ENCODE data around the gene TMEM144.

The TMEM144 gene

GRCh38 chr4:158176108-158176507 is 34.2 kb upstream of the TMEM144 start:
- no peaks in the 10 kb centered on the region for H3K9me3 Mint-ChIP-seq
- H3K4me1 Mint-ChIP-seq (ENCODE audit: low read depth) = no peaks in the 10 kb centered on the region
- peaks cover 23% of the 10 kb centered on the region for H3K27me3 Mint-ChIP-seq (ENCODE audit: low read depth)
- no peak overlapping the region for H3K4me3 Mint-ChIP-seq
- no peak for DNase-seq (ENCODE audit: low spot score)
- no peaks in the 10 kb centered on the region for H3K36me3 Mint-ChIP-seq (ENCODE audit: low read depth)
- no peak overlapping the region for H3K27ac Mint-ChIP-seq

DNA sequence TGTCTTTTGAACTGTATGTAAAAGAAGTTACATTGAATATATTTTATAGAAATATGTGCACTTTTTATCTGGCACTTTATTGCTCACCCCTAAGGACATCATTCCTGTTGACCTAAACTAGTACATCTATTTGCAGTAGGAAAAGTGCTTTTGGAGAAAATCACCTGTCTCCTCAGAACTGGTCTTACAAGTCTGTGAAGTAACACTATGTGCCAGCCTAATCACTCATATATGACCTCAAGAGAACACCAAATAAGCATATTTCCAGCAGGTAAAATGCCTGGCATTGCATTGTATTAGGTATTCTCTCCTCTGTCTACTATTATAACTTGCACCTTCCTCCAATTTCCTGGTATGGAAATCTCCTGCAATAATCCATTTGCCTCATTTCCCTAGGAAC is 33.5 kb upstream of the TMEM144 start:
- H3K27me3 Mint-ChIP-seq (ENCODE audit: low read depth) = peaks cover 18% of the 10 kb centered on the region
- no peaks in the 10 kb centered on the region for H3K36me3 Mint-ChIP-seq (ENCODE audit: low read depth)
- no peak for DNase-seq (ENCODE audit: low spot score)
- no peak overlapping the region for H3K4me3 Mint-ChIP-seq
- H3K27ac Mint-ChIP-seq = no peak overlapping the region
- H3K9me3 Mint-ChIP-seq = no peaks in the 10 kb centered on the region
- H3K4me1 Mint-ChIP-seq (ENCODE audit: low read depth) = no peaks in the 10 kb centered on the region

DNA sequence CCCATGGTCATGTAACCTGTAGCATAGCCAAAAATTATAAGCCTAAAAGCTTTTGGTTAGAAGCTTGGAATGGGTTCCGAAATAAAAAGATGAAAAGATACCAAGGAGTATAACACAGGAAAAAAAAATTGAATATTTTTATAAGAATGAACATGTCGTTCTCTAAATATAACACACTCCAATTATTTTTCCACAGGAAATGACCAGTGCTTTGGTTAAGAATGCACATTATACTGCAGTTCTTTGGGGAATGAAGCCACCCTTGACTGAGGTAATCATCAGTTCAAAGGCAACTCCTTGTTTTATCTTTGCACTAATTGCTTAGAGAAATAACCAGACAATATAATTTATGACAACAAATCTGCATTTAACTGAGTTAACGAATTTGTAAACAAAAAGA is 30.8 kb upstream of the TMEM144 start:
- Mint-ChIP-seq H3K9me3 (no peaks in the 10 kb centered on the region), H3K36me3 (ENCODE audit: low read depth) (no peaks in the 10 kb centered on the region), H3K4me3 (no peak overlapping the region), H3K27me3 (ENCODE audit: low read depth) (no peaks in the 10 kb centered on the region), H3K27ac (no peak overlapping the region), H3K4me1 (ENCODE audit: low read depth) (no peaks in the 10 kb centered on the region)
- no peak for DNase-seq (ENCODE audit: low spot score)

DNA sequence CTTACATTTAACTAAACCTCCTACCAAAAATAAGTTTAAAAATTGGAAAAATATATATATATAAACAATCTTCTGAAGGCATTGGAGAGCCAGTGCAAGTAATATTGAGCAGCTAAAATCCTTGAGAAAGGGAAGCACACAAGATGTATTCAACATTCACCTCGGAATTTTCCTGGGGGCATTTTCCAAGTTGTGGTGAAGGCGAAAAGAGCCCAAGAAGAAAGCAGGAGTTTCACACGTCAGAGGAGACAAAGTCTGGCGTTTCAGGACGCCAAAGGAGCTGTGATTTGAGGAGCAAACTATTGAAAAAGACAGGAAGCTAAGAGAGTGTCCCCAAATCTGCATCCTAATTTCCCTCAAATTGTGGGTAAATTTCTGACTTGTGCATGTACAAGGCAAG is 28.4 kb upstream of the TMEM144 start:
- H3K27me3 Mint-ChIP-seq (ENCODE audit: low read depth) = no peaks in the 10 kb centered on the region
- no peaks in the 10 kb centered on the region for H3K36me3 Mint-ChIP-seq (ENCODE audit: low read depth)
- no peaks in the 10 kb centered on the region for H3K4me1 Mint-ChIP-seq (ENCODE audit: low read depth)
- DNase-seq (ENCODE audit: low spot score) = no peak
- no peak overlapping the region for H3K27ac Mint-ChIP-seq
- H3K4me3 Mint-ChIP-seq = no peak overlapping the region
- no peaks in the 10 kb centered on the region for H3K9me3 Mint-ChIP-seq

GRCh38 chr4:158182736-158183135 is 27.6 kb upstream of the TMEM144 start:
- Mint-ChIP-seq H3K4me1 (ENCODE audit: low read depth) (no peaks in the 10 kb centered on the region), H3K27ac (no peak overlapping the region), H3K9me3 (no peaks in the 10 kb centered on the region), H3K27me3 (ENCODE audit: low read depth) (no peaks in the 10 kb centered on the region), H3K4me3 (no peak overlapping the region), H3K36me3 (ENCODE audit: low read depth) (no peaks in the 10 kb centered on the region)
- no peak for DNase-seq (ENCODE audit: low spot score)

DNA sequence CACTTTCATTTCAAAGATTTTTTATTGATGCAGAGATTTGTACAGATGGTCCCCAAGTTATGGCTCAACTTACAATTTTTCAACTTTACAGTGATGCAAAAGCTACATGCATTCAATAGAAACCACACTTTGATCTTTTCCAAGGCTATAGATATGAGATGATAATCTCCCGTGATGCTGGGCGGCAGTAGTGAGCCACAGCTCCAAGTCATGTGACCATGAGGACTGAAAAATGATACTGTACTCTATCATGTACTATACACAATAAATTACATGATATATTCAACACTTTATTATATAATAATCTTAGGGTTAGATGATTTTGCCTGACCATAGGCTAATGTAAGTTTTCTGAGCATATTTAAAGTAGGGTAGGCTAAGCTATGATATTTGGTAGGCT is 23.5 kb upstream of the TMEM144 start:
- no peak for DNase-seq (ENCODE audit: low spot score)
- no peaks in the 10 kb centered on the region for H3K9me3 Mint-ChIP-seq
- H3K4me3 Mint-ChIP-seq = no peak overlapping the region
- no peaks in the 10 kb centered on the region for H3K36me3 Mint-ChIP-seq (ENCODE audit: low read depth)
- H3K27me3 Mint-ChIP-seq (ENCODE audit: low read depth) = no peaks in the 10 kb centered on the region
- no peaks in the 10 kb centered on the region for H3K4me1 Mint-ChIP-seq (ENCODE audit: low read depth)
- H3K27ac Mint-ChIP-seq = no peak overlapping the region

DNA sequence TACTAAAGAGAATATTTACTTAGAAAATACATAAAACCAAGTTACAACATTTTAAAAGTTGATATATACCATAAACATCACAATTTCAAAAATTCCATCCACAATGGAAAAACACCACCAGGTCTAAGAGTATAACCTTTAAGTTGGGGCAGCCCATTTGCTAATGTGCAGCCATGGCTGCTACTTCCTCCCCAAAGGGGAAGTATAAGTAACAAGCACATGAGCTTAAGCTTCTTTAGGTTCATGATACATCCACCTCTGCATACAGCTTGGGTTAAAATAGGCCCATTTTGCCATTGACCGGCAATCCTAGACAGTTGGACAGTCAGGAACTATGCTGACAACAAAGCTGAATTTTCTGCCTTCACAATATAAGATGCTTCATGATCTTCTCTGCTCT is 20.9 kb upstream of the TMEM144 start:
- Mint-ChIP-seq H3K4me3 (no peak overlapping the region), H3K27me3 (ENCODE audit: low read depth) (no peaks in the 10 kb centered on the region), H3K4me1 (ENCODE audit: low read depth) (peaks cover 2% of the 10 kb centered on the region), H3K27ac (no peak overlapping the region), H3K9me3 (no peaks in the 10 kb centered on the region), H3K36me3 (ENCODE audit: low read depth) (no peaks in the 10 kb centered on the region)
- DNase-seq (ENCODE audit: low spot score) = no peak

GRCh38 chr4:158190718-158191117 is 19.6 kb upstream of the TMEM144 start:
- Mint-ChIP-seq H3K4me3 (no peak overlapping the region), H3K27ac (no peak overlapping the region), H3K36me3 (ENCODE audit: low read depth) (no peaks in the 10 kb centered on the region), H3K9me3 (no peaks in the 10 kb centered on the region), H3K4me1 (ENCODE audit: low read depth) (peaks cover 2% of the 10 kb centered on the region), H3K27me3 (ENCODE audit: low read depth) (no peaks in the 10 kb centered on the region)
- no peak for DNase-seq (ENCODE audit: low spot score)

GRCh38 chr4:158192439-158193158 is 17.7 kb upstream of the TMEM144 start:
- Mint-ChIP-seq H3K4me3 (no peak overlapping the region), H3K4me1 (ENCODE audit: low read depth) (peaks cover 2% of the 10 kb centered on the region), H3K27ac (no peak overlapping the region), H3K36me3 (ENCODE audit: low read depth) (no peaks in the 10 kb centered on the region), H3K27me3 (ENCODE audit: low read depth) (peaks cover 2% of the 10 kb centered on the region), H3K9me3 (no peaks in the 10 kb centered on the region)
- no peak for DNase-seq (ENCODE audit: low spot score)

DNA sequence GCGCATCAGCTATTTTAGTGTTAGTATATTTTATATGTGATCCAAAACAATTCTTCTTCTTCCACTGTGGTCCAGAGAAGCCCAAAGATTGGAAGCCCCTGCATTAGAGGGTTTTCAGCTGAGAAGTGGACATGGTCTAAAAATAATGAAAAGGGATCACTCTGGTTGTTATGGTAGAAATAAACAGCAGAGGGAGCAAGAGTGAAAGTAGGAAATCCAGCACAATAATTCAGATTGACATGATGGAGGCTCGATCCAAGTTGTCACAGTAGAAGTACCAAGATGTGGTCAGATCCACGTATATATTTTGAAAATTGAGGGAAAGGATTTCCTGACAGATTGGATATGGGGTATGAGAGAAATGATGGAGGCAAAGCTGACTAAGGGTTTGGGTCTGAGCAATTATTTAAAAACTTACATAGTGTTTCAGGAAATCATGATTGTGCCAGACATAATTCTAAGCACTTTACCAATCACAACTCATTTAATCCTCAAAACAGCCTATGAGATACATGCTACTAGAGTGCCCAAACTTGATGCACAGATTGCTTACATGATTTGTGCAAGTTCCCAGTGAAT is 17.0 kb upstream of the TMEM144 start:
- no peak overlapping the region for H3K27ac Mint-ChIP-seq
- H3K4me1 Mint-ChIP-seq (ENCODE audit: low read depth) = peaks cover 2% of the 10 kb centered on the region
- no peaks in the 10 kb centered on the region for H3K9me3 Mint-ChIP-seq

GRCh38 chr4:158195297-158195696 is 15.0 kb upstream of the TMEM144 start:
- H3K27me3 Mint-ChIP-seq (ENCODE audit: low read depth) = peaks cover 4% of the 10 kb centered on the region
- H3K27ac Mint-ChIP-seq = no peak overlapping the region
- H3K4me1 Mint-ChIP-seq (ENCODE audit: low read depth) = peaks cover 2% of the 10 kb centered on the region
- no peaks in the 10 kb centered on the region for H3K9me3 Mint-ChIP-seq
- H3K36me3 Mint-ChIP-seq (ENCODE audit: low read depth) = no peaks in the 10 kb centered on the region
- H3K4me3 Mint-ChIP-seq = no peak overlapping the region
- DNase-seq (ENCODE audit: low spot score) = no peak

More for the DNA sequence above, 17.0 kb upstream of the TMEM144 start:
- H3K4me3 Mint-ChIP-seq = no peak overlapping the region
- H3K27me3 Mint-ChIP-seq (ENCODE audit: low read depth) = peaks cover 2% of the 10 kb centered on the region
- no peak for DNase-seq (ENCODE audit: low spot score)
- H3K36me3 Mint-ChIP-seq (ENCODE audit: low read depth) = no peaks in the 10 kb centered on the region

DNA sequence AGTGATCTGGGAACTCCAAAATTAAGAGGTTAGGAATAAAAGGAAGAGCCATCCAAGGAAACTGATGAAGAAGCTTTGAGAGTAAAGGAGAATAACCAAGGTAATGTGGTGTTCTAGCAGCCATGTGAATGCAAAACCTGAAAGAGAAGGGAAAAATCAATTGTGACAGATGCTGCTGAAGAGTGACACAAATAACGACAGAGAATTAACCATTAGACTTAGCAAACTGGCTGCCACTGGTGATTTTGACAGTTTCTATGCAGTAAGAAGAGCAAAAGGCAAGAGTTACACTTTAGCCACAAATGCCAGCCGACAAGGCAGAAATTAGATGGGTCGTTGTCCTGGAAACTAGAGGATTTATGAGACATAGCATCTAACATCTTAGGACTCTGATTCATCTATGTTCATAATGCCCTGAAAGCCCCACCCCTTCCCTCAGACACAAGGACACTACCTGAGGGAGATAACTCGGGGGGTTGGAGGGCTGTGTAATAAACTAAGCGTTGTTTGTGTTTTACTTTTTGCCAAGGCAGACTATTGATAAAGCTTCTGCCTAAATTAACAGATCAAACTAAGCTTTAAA is 13.0 kb upstream of the TMEM144 start:
- H3K36me3 Mint-ChIP-seq (ENCODE audit: low read depth) = no peaks in the 10 kb centered on the region
- peaks cover 5% of the 10 kb centered on the region for H3K27me3 Mint-ChIP-seq (ENCODE audit: low read depth)
- peaks cover 2% of the 10 kb centered on the region for H3K4me1 Mint-ChIP-seq (ENCODE audit: low read depth)
- no peaks in the 10 kb centered on the region for H3K9me3 Mint-ChIP-seq
- H3K4me3 Mint-ChIP-seq = no peak overlapping the region
- no peak overlapping the region for H3K27ac Mint-ChIP-seq
- no peak for DNase-seq (ENCODE audit: low spot score)

- no peak for DNase-seq (ENCODE audit: low spot score)
- Mint-ChIP-seq H3K4me3 (no peak overlapping the region), H3K27ac (no peak overlapping the region), H3K27me3 (ENCODE audit: low read depth) (peaks cover 5% of the 10 kb centered on the region), H3K9me3 (no peaks in the 10 kb centered on the region), H3K4me1 (ENCODE audit: low read depth) (no peaks in the 10 kb centered on the region), H3K36me3 (ENCODE audit: low read depth) (no peaks in the 10 kb centered on the region)
These were observed 10.1 kb upstream of the TMEM144 start for GRCh38 chr4:158200214-158200613.

DNA sequence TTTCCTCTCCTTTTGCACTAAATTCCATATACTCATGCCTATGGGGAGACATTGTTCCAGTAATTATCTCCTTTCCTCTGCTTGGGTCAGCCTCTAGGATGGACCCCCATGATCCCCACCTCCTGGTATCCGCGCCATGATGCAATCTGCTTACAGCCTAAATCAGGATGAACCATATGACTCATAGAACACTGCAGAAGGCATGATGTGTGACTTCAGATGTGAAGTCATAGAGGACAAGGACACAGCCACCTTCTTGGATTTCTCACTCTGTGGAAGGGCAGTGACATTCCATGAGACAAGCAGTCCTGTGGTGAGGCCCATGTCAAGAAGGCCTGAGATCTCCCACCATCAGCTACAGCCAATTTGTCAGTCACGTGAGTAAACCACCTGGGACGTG is 9.0 kb upstream of the TMEM144 start:
- no peak overlapping the region for H3K4me3 Mint-ChIP-seq
- no peak for DNase-seq (ENCODE audit: low spot score)
- H3K27ac Mint-ChIP-seq = no peak overlapping the region
- H3K27me3 Mint-ChIP-seq (ENCODE audit: low read depth) = peaks cover 5% of the 10 kb centered on the region
- no peaks in the 10 kb centered on the region for H3K36me3 Mint-ChIP-seq (ENCODE audit: low read depth)
- H3K9me3 Mint-ChIP-seq = no peaks in the 10 kb centered on the region
- H3K4me1 Mint-ChIP-seq (ENCODE audit: low read depth) = no peaks in the 10 kb centered on the region
